GM19099 (cell line): ENCODE data around the gene ZNF528.

Experiments used
- POLR2A ChIP-seq: IDR thresholded peaks from 3 replicates; pipeline ENCODE4 v1.6.1; 2011; ENCODE audit warnings: low read depth; ENCODE audit not compliant: insufficient read length; ENCODE audit errors: extremely low read depth

ZNF528 gene

GRCh38 chr19:52464798-52465470 is 67.3 kb downstream of the ZNF528 start:
- no peak for TF ChIP-seq POLR2A
